SK-N-SH (cell line): ENCODE data around the gene KDM2A.

ENCODE experiments used
- CHD2 ChIP-seq: fragments of 150-350 bp; IDR thresholded peaks from 2 replicates; pipeline ENCODE4 v1.6.1; 2018; ENCODE audit warnings: low read length; ENCODE audit not compliant: partially characterized antibody
- CTCF ChIP-seq: fragments of 200-600 bp; sonication (generic); IDR thresholded peaks from 2 replicates; pipeline ENCODE4 v1.6.1; 2017; ENCODE audit warnings: antibody characterized with exemption, mild to moderate bottlenecking, moderate library complexity
- FOSL2 ChIP-seq: IDR thresholded peaks from 2 replicates; pipeline ENCODE4 v1.4.0; 2012; ENCODE audit warnings: low read depth, mild to moderate bottlenecking, moderate library complexity, borderline replicate concordance
- FOXM1 ChIP-seq: IDR thresholded peaks from 2 replicates; pipeline ENCODE4 v1.4.0; 2012; ENCODE audit warnings: low read depth, mild to moderate bottlenecking
- GABPA ChIP-seq: IDR thresholded peaks from 2 replicates; pipeline ENCODE4 v1.4.0; 2012; ENCODE audit warnings: low read depth, mild to moderate bottlenecking
- MAX ChIP-seq: IDR thresholded peaks from 2 replicates; pipeline ENCODE4 v1.4.0; 2012; ENCODE audit warnings: low read depth
- POLR2AphosphoS5 ChIP-seq: IDR thresholded peaks from 2 replicates; pipeline ENCODE4 v1.6.1; 2012; ENCODE audit warnings: low read depth, low read length
- RAD21 ChIP-seq: IDR thresholded peaks from 2 replicates; pipeline ENCODE4 v1.6.1; 2012; ENCODE audit warnings: mild to moderate bottlenecking, low read length
- RCOR1 ChIP-seq: fragments of 150-350 bp; IDR thresholded peaks from 2 replicates; pipeline ENCODE4 v1.6.1; 2017; ENCODE audit warnings: antibody characterized with exemption, low read length
- REST ChIP-seq: IDR thresholded peaks from 2 replicates; pipeline ENCODE4 v1.6.1; 2012; ENCODE audit warnings: mild to moderate bottlenecking, low read depth, low read length, moderate library complexity
- RFX5 ChIP-seq: IDR thresholded peaks from 2 replicates; pipeline ENCODE4 v1.6.1; 2012; ENCODE audit warnings: mild to moderate bottlenecking, improper control_type of control experiment, low read length
- RXRA ChIP-seq: IDR thresholded peaks from 2 replicates; pipeline ENCODE4 v1.4.0; 2012; ENCODE audit warnings: low read depth, mild to moderate bottlenecking, borderline replicate concordance
- YY1 ChIP-seq: IDR thresholded peaks from 2 replicates; pipeline ENCODE4 v1.4.0; 2012; ENCODE audit warnings: low read depth, mild to moderate bottlenecking
- TF ChIP-seq, protein P1 (sequence below): IDR thresholded peaks from 2 replicates; pipeline ENCODE4 v1.4.0; 2012; ENCODE audit warnings: low read depth, borderline replicate concordance

DNA sequence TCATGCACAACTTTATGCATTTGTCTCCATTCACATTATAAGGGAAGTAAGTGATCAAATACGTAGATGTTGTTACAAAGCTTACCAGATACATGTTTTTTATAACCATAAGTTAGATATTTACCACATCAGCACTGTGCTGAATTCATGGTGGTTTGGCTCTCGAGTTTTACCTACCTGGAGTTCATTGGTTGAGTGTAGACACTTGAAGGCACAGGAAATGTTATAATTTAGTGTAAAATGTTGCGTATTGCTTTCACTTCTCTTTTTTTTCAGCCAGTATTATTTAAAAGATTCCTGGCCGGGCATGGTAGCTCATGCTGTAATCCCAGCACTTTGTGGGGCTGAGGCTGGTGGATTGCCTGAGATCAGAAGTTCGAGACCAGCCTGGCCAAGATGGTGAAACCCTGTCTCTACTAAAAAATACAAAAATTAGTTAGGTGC is 94.1 kb downstream of the KDM2A start:
- no peak for TF ChIP-seq CTCF
- TF ChIP-seq RFX5, result no peak
- no peak for TF ChIP-seq CHD2
- no peak for TF ChIP-seq FOSL2
- no peak for TF ChIP-seq YY1
- no peak for TF ChIP-seq MAX
- no peak for TF ChIP-seq RCOR1
- TF ChIP-seq REST, result no peak
- no peak for TF ChIP-seq GABPA
- no peak for TF ChIP-seq RXRA
- TF ChIP-seq POLR2AphosphoS5, result no peak
- no peak for TF ChIP-seq FOXM1
- TF ChIP-seq, protein P1, sequence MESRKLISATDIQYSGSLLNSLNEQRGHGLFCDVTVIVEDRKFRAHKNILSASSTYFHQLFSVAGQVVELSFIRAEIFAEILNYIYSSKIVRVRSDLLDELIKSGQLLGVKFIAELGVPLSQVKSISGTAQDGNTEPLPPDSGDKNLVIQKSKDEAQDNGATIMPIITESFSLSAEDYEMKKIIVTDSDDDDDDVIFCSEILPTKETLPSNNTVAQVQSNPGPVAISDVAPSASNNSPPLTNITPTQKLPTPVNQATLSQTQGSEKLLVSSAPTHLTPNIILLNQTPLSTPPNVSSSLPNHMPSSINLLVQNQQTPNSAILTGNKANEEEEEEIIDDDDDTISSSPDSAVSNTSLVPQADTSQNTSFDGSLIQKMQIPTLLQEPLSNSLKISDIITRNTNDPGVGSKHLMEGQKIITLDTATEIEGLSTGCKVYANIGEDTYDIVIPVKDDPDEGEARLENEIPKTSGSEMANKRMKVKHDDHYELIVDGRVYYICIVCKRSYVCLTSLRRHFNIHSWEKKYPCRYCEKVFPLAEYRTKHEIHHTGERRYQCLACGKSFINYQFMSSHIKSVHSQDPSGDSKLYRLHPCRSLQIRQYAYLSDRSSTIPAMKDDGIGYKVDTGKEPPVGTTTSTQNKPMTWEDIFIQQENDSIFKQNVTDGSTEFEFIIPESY, result no peak
- no peak for TF ChIP-seq RAD21
